Activated CD4-positive, alpha-beta T cell treated with anti-CD3 and anti-CD28 coated beads, Interleukin-2, amount 10 ng/mL, durations not matched to agents 24 days and 14 days (primary cell): Measurements from ENCODE around the gene YIF1A. TPM values are rescaled to one million over a fixed set of nuclear protein-coding genes. Genes with fewer than 3 reads are reported as not detected.

ENCODE experiments used
- DNase-seq: peaks from one replicate; pipeline ENCODE4 v3.0.0; 2022
- H3K27ac Mint-ChIP-seq: one replicate; pipeline ENCODE4 v1.8.0; 2022; ENCODE audit warnings: mild to moderate bottlenecking, mixed read lengths
- H3K27me3 Mint-ChIP-seq: one replicate; pipeline ENCODE4 v1.8.0; 2022; ENCODE audit warnings: mixed read lengths
- H3K36me3 Mint-ChIP-seq: one replicate; pipeline ENCODE4 v1.8.0; 2022; ENCODE audit warnings: low read depth, mild to moderate bottlenecking, mixed read lengths
- H3K4me1 Mint-ChIP-seq: one replicate; pipeline ENCODE4 v1.8.0; 2021; ENCODE audit warnings: mixed read lengths
- H3K4me3 Mint-ChIP-seq: one replicate; pipeline ENCODE4 v1.8.0; 2022; ENCODE audit warnings: mild to moderate bottlenecking, moderate library complexity, mixed read lengths
- H3K9me3 Mint-ChIP-seq: one replicate; pipeline ENCODE4 v1.8.0; 2021; ENCODE audit warnings: mixed read lengths
- intact Hi-C: fragments of 100-400 bp; cut with micrococcal nuclease; formaldehyde crosslinking; loops from one replicate; pipeline ENCODE4 v1.15.1; 2023
- total RNA-seq: library from RNA; stranded (reverse); gene quantifications from 2 replicates; pipeline ENCODE4 v1.2.3, GENCODE V29; 2022

The YIF1A gene
- total RNA-seq, 1 donor from 2014 or later = 119 TPM

DNA sequence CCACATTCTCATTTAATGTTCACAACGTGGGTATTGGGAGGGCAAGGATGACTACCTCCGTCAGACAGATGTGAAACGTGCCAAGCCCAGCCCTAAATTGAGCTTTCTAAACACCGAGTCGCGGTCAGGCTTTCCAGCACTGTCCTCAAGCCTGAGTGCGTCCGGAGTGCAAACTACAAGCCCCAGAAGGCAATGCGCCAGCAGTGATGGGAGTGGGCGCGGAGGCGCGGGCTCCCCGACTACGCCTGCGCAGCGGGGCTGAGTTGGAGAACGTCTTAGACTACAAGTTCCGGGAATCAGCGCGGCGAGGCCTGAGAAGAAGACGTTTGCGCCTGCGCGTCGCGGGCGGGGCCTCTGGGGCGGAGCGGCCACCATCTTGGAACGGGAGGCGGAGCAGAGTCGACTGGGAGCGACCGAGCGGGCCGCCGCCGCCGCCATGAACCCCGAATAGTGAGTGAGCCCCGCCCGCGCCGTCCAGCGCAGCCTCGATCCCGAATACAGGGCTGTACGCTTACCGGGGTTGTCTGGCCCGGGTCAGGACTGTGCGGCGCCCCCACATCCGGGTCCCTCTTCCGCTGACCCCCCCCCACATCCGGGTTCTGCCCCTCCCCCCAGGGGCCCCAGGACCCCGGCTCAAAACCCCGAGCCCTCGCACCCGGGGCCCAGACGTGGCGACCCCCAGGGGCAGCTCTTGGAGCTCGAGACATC lies 20.5 kb downstream of the YIF1A start, which contains the start of gene RAB1B:
Gene RAB1B (plus strand): TSS at position 396 of the 708 bp plus-strand sequence. CDS start 41 bp downstream, at position 437.
- H3K36me3 Mint-ChIP-seq = peaks cover 50% of the 10 kb centered on the region
- peaks cover 4% of the 10 kb centered on the region for H3K27me3 Mint-ChIP-seq
- H3K9me3 Mint-ChIP-seq = no peaks in the 10 kb centered on the region
- H3K4me3 Mint-ChIP-seq = peak within 1 kb of the TSS; percentile 99
- H3K4me1 Mint-ChIP-seq = peaks cover 27% of the 10 kb centered on the region
- intact Hi-C loops = loop anchor here (5.0 kb wide), 2 partner anchors 79 to 266 kb away; partner anchors contain the start of genes B4GAT1, BANF1, BRMS1 and EIF1AD
- peak within 1 kb of the TSS; percentile 98 for H3K27ac Mint-ChIP-seq
- DNase-seq = peak; percentile 100

DNA sequence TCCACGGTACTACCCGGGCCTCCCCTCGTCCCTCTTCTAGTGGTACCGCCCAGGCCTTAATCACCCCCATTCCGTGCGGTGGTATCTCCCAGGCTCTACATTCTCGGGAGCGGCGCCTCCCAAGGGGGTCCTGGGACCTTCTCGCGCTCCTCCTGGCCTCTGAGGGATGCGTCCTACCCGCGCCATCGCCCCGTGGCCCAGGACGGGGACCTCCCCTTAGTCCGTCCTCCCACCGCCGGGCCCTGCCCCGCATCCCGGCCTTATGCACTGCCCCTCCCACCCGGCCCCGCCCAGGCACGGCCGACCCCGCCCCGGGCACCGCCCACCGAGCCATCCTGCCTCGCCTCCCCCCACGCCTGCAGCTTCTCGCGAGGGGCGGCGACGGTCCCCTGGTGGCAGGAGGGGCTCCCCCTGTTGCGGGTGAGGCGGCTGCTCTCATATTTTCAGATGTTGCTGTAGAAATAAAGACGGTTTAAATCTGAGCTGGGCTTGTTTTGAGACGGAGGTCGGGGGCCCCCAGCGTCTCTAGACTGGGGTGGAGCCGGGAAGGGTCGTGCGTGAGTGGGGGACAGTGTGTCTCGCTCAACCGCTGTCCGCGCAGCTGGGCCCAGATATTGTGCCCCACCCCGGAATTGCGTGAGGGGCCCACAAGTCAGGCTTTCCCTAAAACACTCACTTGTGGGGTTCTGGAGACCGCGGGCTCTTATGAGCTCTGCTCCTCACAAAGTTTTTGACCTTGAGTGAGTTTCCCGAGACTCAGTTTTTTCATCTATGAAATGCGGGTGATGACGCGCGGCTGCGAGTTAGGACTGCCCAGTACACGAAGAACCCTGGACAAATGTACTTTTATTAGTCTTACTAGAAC lies 21.3 kb downstream of the YIF1A start:
- H3K4me3 Mint-ChIP-seq = peak overlapping the region; percentile 99
- H3K4me1 Mint-ChIP-seq = peaks cover 25% of the 10 kb centered on the region
- H3K36me3 Mint-ChIP-seq = peaks cover 45% of the 10 kb centered on the region
- H3K27ac Mint-ChIP-seq = peak overlapping the region; percentile 98
- intact Hi-C loops = loop anchor here (1.0 to 5.0 kb wide), 3 partner anchors 15 to 265 kb away; partner anchors contain the start of genes B4GAT1, BANF1, BRMS1 and EIF1AD
- no peaks in the 10 kb centered on the region for H3K9me3 Mint-ChIP-seq
- peak; percentile 95 for DNase-seq
- peaks cover 4% of the 10 kb centered on the region for H3K27me3 Mint-ChIP-seq

GRCh38 chr11:66267039-66267378 lies 21.9 kb downstream of the YIF1A start:
- H3K9me3 Mint-ChIP-seq = no peaks in the 10 kb centered on the region
- H3K36me3 Mint-ChIP-seq = peaks cover 45% of the 10 kb centered on the region
- intact Hi-C loops = loop anchor here (1.0 to 5.0 kb wide), 3 partner anchors 15 to 265 kb away; partner anchors contain the start of genes B4GAT1, BANF1, BRMS1 and EIF1AD
- H3K4me3 Mint-ChIP-seq = peak overlapping the region; percentile 99
- H3K27me3 Mint-ChIP-seq = peaks cover 4% of the 10 kb centered on the region
- peaks cover 25% of the 10 kb centered on the region for H3K4me1 Mint-ChIP-seq
- peak overlapping the region; percentile 87 for H3K27ac Mint-ChIP-seq
- no peak for DNase-seq

- Mint-ChIP-seq H3K4me3 (peak overlapping the region; percentile 99), H3K4me1 (peaks cover 25% of the 10 kb centered on the region), H3K27ac (peak overlapping the region; percentile 87), H3K36me3 (peaks cover 43% of the 10 kb centered on the region), H3K9me3 (no peaks in the 10 kb centered on the region), H3K27me3 (peaks cover 4% of the 10 kb centered on the region)
- DNase-seq = no peak
- intact Hi-C loops = loop anchor here (1.0 to 5.0 kb wide), 3 partner anchors 16 to 264 kb away; partner anchors contain the start of genes B4GAT1, BANF1, BRMS1 and EIF1AD
Measured at GRCh38 chr11:66266378-66267038, 22.4 kb downstream of the YIF1A start.

GRCh38 chr11:66265531-66266377 lies 23.2 kb downstream of the YIF1A start:
- Mint-ChIP-seq H3K36me3 (peaks cover 43% of the 10 kb centered on the region), H3K9me3 (no peaks in the 10 kb centered on the region), H3K4me1 (peaks cover 23% of the 10 kb centered on the region), H3K27ac (no peak overlapping the region), H3K27me3 (peaks cover 4% of the 10 kb centered on the region), H3K4me3 (no peak overlapping the region)
- intact Hi-C loops = loop anchor here (5.0 kb wide), 2 partner anchors 82 to 263 kb away; partner anchors contain the start of genes B4GAT1, BANF1, BRMS1 and EIF1AD
- DNase-seq = no peak

GRCh38 chr11:66264914-66265313 lies 24.0 kb downstream of the YIF1A start:
- Mint-ChIP-seq H3K4me1 (peaks cover 20% of the 10 kb centered on the region), H3K36me3 (peaks cover 44% of the 10 kb centered on the region), H3K27ac (no peak overlapping the region), H3K9me3 (no peaks in the 10 kb centered on the region), H3K4me3 (no peak overlapping the region), H3K27me3 (peaks cover 4% of the 10 kb centered on the region)
- intact Hi-C loops = loop anchor here (5.0 kb wide), 2 partner anchors 82 to 263 kb away; partner anchors contain the start of genes B4GAT1, BANF1, BRMS1 and EIF1AD
- peak; percentile 81 for DNase-seq

DNA sequence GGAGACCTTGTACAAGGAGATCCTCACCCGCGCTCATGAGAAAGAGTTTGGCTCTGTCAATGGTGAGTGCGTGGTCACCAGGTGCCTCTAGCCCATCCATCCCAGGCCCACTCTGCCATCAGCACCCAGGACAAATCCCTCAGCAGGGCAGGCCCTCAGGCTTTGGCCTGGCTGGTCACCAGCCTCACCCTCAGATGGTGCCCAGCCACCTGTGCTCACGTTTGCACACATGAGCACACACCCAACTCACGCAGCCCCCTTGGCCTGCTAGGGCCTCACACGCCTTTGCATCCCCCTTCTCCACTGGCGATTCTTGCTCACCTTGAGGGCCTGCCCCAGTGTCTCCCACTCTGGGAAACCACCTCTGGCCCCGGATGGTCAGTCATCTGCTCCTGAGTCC lies 24.6 kb downstream of the YIF1A start:
- Mint-ChIP-seq H3K36me3 (peaks cover 47% of the 10 kb centered on the region), H3K27ac (no peak overlapping the region), H3K4me1 (peaks cover 20% of the 10 kb centered on the region), H3K9me3 (no peaks in the 10 kb centered on the region), H3K27me3 (peaks cover 4% of the 10 kb centered on the region), H3K4me3 (no peak overlapping the region)
- intact Hi-C loops = no loop called here
- DNase-seq = no peak

DNA sequence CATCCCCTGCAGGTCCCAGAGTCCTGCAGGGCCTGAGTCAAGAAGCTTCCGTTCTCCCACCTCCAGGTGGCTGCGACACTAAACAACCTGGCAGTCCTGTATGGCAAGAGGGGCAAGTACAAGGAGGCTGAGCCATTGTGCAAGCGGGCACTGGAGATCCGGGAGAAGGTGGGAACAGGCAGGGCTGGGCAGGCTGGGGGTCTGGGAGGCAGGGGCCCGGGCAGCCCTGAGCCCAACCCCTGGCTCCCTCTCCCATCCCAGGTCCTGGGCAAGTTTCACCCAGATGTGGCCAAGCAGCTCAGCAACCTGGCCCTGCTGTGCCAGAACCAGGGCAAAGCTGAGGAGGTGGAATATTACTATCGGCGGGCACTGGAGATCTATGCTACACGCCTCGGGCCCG lies 25.2 kb downstream of the YIF1A start:
- H3K27me3 Mint-ChIP-seq = peaks cover 2% of the 10 kb centered on the region
- peaks cover 23% of the 10 kb centered on the region for H3K4me1 Mint-ChIP-seq
- peaks cover 48% of the 10 kb centered on the region for H3K36me3 Mint-ChIP-seq
- no peaks in the 10 kb centered on the region for H3K9me3 Mint-ChIP-seq
- intact Hi-C loops = no loop called here
- no peak for DNase-seq
- H3K27ac Mint-ChIP-seq = no peak overlapping the region
- H3K4me3 Mint-ChIP-seq = no peak overlapping the region

DNA sequence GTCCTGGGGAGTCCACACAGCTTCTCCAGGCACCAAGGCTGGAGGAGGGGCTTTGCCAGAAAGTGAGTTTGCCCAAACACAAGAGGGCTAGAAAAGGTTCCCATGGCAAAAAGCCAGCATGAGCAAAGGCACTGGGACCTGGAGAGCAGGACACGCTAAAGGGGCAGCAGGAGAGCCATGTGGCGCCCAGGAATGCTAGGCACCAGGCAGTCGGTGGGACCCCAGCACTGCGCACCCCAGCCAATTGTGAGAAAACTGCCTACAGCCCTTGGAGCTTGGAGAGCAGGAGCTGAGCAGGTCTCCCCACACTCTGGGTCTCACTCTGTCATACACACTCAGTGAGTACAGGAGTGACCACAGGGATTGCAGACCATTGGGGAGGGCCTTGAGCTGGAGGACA lies 25.7 kb downstream of the YIF1A start:
- H3K4me1 Mint-ChIP-seq = peaks cover 23% of the 10 kb centered on the region
- H3K36me3 Mint-ChIP-seq = peaks cover 45% of the 10 kb centered on the region
- no peak for DNase-seq
- H3K27ac Mint-ChIP-seq = no peak overlapping the region
- H3K4me3 Mint-ChIP-seq = no peak overlapping the region
- intact Hi-C loops = no loop called here
- H3K27me3 Mint-ChIP-seq = peaks cover under 1% of the 10 kb centered on the region
- no peaks in the 10 kb centered on the region for H3K9me3 Mint-ChIP-seq

DNA sequence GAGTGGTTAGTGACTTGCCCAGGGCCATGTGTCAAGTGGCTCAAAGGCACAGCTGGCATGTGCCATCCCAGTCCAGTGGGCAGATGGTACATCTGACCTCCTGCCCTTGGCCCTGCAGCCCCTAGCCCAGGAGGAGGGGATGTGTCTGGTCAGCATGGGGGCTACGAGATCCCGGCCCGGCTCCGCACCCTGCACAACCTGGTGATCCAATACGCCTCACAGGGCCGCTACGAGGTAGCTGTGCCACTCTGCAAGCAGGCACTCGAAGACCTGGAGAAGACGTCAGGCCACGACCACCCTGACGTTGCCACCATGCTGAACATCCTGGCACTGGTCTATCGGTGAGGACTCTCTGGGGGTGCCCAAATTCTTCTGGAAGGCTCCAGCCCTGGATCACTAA lies 26.2 kb downstream of the YIF1A start:
- intact Hi-C loops = no loop called here
- Mint-ChIP-seq H3K36me3 (peaks cover 45% of the 10 kb centered on the region), H3K27me3 (no peaks in the 10 kb centered on the region), H3K9me3 (no peaks in the 10 kb centered on the region), H3K4me1 (peaks cover 19% of the 10 kb centered on the region), H3K27ac (no peak overlapping the region), H3K4me3 (no peak overlapping the region)
- no peak for DNase-seq

GRCh38 chr11:66262191-66262590 lies 26.8 kb downstream of the YIF1A start:
- intact Hi-C loops = no loop called here
- Mint-ChIP-seq H3K27me3 (no peaks in the 10 kb centered on the region), H3K4me1 (peaks cover 15% of the 10 kb centered on the region), H3K36me3 (peaks cover 43% of the 10 kb centered on the region), H3K9me3 (no peaks in the 10 kb centered on the region), H3K27ac (no peak overlapping the region), H3K4me3 (no peak overlapping the region)
- DNase-seq = no peak

GRCh38 chr11:66261578-66261977 lies 27.4 kb downstream of the YIF1A start:
- H3K4me1 Mint-ChIP-seq = peaks cover 18% of the 10 kb centered on the region
- H3K27ac Mint-ChIP-seq = no peak overlapping the region
- no peaks in the 10 kb centered on the region for H3K27me3 Mint-ChIP-seq
- no peak for DNase-seq
- intact Hi-C loops = no loop called here
- H3K4me3 Mint-ChIP-seq = no peak overlapping the region
- no peaks in the 10 kb centered on the region for H3K9me3 Mint-ChIP-seq
- peaks cover 41% of the 10 kb centered on the region for H3K36me3 Mint-ChIP-seq

DNA sequence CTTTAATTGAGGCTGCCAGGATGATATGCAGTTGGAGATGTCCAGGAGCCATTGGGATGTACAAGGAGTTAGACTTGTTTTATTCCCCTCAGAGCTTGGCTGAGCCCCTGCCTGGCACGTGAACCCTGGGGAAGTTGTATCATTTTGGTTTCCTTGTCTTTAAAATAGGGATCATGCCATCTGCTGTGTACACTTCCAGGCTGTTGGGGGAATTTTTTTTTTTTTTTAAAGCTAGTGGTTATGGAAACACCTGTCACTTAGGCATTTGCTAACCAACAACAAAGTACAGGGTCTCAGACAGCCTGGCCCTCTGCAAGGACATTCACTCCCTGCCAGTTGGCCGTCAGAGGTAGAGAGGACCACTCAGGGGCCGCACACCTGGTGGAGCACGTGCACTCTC lies 29.0 kb downstream of the YIF1A start:
- H3K27me3 Mint-ChIP-seq = no peaks in the 10 kb centered on the region
- intact Hi-C loops = no loop called here
- peaks cover 25% of the 10 kb centered on the region for H3K4me1 Mint-ChIP-seq
- H3K36me3 Mint-ChIP-seq = peaks cover 39% of the 10 kb centered on the region
- no peaks in the 10 kb centered on the region for H3K9me3 Mint-ChIP-seq
- no peak for DNase-seq
- H3K27ac Mint-ChIP-seq = no peak overlapping the region
- no peak overlapping the region for H3K4me3 Mint-ChIP-seq
